NCI-H460 (cell line): Measurements from ENCODE around the gene BRD7. TPM values are rescaled to one million over a fixed set of nuclear protein-coding genes. Genes with fewer than 3 reads are reported as not detected.

ENCODE experiments used
- DNase-seq: peaks from one replicate; pipeline ENCODE4 v3.0.0-alpha.2; 2016; ENCODE audit warnings: low read depth; ENCODE audit errors: extremely low read depth
- total RNA-seq: library from RNA; depleted of rRNA; stranded (reverse); fragments of >200 nt; shearing (Covaris generic); gene quantifications from 2 replicates; pipeline ENCODE4 v1.2.3, GENCODE V29; 2014

Gene BRD7
- total RNA-seq, 1 experiment from 2014 or later = 78.0 TPM

DNA sequence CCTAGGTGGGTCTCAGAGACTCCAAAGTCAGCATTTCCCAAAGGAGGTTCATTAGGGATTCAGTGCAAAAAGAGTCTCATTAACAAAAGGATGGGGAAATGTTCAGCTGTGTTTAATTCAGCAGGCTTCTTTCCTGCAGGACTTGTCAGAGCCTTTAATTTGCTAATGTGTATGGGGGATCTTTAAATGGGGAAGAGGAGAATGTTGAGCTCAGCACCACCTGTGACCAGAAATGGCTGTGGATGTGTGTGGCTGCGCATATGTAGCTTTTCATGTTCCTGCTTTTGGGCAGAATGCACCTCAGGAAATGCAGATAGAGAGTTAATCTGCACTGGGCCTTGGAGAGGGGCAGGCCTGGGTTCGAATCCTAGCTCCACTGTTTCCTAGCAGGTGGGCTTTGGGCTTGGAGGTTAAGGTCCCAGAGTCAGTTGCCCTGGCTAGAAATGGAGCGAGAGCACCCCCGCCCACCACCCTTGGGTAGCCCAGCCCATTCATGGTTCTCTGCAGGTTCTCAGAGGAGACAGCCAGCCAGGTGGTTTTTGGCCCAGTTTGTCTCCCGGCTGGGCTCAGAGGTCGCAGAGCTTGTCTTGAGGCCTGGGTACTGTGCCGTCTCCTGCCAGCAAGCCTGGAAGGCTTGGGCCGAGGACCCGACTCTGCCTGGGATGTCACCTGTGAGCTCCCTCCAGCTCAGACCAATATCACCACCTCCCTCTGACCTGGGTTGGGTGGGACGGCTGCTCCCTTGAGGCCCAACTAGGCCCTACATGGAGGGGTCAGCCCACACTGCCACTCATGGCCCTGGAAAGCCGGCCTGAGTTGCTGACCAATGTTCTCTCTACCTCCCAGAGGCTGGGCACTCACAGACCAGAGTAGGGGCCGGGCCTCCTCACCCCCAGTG is 93.1 kb downstream of the BRD7 start:
- DNase-seq = no peak

DNA sequence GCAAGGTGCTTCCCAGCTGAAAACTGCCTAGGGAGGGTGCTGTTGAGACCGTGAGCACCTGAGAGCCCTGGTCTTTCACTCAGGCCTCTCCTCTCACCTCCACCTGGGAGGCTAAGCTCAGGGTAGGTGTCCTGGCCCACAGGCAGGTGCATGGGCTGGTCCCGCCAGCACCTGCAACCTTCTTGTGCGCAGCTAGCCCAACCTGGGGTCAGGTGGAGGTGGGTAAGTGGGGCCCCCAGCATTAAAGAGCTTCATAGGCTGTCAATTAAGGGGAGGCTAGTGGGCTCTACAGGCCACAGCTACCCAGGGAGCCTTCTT is 93.7 kb downstream of the BRD7 start:
- DNase-seq = no peak

DNA sequence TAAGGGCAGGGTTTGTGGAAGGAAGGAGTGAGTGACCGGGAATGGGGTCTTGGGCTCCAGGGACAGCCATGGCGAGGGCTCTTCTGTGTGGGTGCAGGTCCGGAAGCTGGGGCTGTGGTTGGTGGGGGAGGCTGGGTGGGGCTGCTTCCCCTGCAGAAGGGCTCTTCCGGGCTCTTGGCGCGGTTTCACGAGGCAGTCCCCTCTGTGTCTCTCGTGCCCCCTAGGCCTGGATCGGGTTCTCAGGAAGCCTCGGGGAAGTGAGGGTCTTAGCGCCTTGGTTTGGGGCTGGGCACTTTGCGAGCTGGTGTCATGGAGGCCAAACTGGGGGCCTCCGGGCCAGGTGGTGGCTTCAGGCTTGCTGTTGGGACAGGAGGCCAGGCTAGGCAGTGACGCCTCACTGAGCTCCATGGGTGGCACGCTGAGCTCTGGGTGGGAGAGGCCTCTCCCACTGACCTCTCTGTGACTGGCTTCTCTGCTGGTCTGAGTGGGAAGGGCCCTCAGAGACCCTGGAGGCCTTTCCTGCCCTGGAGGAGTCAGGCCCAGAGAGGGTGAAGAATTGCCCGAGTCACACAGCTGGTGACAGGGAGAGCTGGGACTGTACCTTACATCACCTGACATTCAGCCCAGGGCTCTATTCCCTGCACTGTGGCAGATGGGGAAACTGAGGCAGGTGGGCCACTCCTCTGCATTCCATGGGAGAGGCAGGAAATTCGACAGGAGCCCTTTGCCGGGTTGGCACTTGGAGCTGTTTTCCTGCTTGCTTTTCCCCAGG is 94.3 kb downstream of the BRD7 start:
- no peak for DNase-seq

DNA sequence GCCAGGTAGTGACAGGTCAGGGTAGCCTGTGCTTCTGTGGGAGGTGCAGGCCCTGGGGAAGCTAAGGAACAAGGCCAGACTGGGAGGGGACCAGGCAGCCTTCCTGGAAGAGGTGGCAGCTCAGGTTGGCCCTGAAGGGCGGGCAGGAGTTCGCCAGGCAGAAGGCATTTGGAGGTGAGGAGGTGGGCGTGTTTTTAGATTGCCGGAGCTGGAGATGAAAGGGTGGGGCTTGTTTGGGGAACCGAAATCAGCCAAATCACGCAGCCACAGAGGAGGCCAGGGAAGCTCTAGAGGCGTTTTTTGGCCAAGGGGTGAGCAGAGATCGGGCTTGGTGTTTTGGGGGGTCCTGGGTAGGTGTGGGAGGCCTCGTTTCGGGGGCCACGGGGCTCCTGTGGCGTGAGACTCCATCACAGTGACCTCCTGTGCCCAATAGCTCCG is 94.9 kb downstream of the BRD7 start:
- no peak for DNase-seq

DNA sequence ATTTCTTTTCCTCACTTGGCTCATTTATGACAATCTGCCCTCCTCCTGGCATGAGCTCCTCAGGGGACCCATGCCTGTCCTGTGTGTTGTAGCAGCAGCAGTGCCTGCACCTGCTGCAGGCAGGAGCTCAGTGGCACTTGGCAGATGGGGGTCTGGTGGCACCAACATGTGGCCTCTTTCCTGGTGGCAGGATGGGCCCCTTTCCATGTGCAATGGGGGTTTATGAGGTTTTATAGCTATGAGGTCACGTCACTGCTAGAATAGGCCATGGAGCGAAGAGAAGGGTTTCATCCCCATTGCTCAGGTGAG is 95.5 kb downstream of the BRD7 start:
- DNase-seq = no peak

DNA sequence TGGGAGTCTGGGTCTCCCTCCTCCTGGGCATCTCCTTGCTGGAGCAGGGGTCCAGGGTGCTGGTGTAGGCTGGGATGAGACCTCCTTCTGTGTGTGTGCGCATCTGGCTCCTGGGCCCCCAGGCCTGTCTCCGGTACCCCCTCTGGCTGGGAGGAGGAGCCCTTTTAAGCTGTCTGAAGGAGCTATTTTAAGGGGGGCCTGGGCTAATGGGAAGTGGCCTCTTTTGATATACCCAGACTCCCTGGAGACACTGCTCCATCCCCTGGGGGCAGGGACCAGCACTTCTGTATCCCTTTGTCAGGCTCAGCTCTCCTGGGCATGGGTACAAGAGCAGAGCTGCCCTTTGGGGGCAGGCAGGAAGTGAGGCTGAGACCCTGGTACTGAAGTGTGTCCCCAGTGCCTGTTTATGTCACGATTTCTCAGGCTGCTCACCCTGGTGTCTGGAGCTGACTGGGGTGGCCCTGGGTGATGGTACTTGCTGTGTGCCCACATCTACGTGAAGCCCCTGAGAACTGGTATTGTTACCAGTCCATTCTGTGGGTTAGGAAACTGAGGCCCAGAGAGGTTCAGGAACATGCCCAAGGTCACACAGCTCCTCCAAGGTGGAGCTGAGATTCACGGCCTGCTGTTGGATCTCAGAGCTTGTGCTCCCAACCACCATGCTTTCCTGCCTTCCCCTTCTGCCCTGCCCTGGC is 96.0 kb downstream of the BRD7 start:
- DNase-seq = no peak

DNA sequence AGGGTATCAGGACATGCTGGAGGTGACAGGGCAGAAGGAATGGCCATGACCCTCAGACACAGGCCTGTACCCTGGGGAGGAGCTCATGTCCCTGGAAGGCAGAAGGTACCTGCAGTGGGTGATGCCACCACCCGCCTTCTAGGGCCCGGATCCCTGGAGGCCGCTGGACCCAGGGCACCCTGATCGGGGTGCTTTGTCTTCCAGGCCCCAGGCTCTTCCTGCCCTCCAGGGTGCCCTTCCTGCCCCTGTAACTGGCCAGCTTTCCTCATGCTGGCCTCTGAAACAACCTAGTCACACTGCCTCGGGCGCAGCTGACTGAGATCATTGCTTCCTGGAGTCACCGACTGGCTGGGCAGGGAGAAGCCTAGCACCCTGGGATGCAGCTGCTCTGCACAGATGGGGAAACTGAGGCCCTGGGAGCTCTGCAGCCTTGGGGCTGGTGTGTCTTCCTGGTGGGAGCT is 96.6 kb downstream of the BRD7 start:
- DNase-seq = no peak

DNA sequence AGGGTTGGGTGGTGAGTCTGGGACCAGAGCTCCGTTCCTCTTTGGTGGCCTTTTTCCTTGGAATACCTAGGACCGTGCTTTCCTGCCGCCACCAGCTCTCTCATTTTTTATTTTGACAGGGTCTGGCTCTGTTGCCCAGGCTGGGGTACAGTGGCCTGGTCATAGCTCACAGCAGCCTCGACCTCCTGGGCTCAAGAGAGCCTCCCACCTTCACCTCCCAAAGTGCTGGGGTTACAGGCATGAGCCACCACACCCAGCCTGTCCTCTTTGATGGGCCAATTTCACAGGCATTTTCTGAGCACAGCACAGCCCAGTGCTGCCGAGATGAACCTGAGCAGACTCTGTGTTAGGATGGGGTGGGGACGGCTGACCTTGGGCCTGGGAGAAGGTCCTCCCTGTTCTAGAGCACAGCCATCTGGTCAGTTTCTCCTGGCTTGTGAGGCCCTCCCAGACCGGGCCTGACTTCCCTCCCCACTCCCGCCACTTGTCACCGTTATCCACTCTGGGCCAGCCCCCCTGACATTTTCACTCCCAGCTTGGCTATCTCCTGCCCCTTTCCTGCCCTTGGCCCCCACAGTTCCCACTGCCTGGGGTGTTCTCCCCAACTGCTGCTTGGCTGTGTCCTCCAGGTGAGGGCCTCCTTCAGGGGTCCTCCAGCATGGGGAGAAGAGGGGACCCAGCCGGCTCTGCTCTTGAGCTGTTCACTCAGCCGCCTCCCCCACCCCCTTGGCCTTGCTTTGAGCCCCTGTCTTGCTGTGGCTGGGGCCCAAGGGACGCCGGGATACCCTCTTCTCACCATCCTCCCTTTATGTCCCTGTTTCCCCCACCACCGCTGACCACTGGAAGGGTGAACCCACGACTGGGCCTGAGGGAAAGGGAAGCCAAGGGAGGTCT is 97.4 kb downstream of the BRD7 start:
- no peak for DNase-seq

DNA sequence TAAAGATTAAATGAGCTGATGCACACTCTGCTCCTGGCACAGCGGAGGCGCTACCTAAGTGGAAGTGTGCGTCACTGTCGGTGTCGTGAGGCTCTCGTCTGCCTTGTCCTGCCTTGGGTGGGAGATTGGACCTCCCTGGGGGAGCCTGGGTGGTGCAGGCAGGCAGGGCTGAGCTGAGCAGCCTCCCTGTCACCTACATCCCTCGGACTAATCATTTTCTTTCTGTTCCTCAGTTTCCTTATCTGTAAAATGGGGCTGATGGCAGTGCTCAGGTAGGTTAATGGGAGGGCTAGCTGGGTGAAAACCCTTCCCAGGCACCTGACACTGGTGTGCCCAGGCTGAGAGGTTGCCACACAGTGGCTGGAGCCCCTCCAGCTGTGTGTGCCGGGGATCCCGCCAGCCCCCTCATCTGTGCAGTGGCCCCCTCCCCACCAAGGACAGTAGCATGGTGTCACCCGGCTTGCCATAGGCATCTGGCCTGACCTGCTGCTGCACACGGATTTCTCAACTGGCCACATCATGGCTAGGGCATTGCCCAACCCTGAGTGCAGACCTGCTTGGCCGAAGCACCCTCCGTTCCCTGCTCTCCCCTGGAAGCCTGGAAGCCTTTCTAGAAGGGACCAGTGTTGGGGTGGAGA is 98.2 kb downstream of the BRD7 start:
- DNase-seq = no peak

DNA sequence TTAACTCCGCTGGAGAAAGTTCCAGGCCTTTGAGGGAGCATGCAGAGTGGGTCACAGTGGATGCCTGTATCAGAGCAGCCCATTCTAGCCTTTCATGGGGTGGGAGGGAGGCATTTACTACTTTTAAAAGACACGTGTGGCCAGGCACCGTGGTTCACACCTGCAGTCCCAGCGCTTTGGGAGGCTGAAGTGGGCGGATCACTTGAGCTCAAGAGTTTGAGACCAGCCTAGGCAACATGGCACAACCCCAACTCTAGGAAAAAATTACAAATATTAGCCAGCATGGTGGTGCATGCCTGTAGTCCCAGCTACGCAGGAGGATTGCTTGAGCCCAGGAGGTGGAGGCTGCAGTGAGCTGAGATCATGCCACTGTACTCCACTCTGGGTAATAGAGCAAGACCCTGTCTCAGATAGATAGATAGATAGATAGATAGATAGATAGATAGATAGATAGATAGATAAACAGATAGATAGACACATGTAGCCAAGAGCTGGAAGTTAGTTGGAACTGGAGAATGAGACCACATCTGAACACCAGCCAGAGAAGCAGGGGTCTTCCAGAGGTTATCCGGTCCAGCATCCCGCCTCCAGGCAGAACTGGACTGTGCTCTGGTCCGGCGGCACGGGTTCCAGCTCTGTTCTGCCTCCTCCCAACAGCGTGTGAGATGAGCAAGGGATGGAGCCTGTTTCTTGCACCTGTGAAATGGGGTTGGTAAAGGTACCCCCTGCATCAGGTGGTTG is 98.8 kb downstream of the BRD7 start:
- no peak for DNase-seq

DNA sequence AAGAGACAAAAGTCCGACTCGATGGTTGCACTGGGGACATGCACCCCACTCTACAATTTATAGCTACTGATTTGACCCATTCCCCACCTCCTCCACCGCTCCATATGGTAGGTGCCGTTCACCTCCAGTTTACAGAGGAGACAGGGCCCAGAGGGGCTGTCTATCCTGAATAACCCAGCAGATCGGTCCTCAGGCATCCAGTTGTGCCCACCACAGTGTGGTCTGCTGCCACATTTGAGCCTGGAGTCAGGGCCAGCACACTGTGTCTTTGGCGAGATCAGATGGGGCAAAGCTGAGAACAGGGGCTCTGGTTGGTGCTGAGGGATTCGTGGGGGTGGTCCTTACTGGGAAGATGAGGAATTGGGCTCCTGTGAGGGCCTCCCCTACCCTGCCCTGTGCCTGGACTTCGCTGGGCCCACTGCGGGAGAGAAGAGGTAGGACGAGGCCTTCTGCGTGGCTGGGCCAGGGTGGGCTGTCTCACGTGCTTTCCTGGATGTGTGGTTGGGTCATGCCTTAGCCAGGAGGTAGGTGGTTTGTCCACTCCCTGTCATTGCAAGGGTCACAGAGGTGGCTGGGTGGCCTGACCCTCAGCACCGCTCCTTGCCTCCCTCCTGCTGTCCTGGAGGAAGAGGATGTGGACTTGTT is 99.6 kb downstream of the BRD7 start:
- no peak for DNase-seq

DNA sequence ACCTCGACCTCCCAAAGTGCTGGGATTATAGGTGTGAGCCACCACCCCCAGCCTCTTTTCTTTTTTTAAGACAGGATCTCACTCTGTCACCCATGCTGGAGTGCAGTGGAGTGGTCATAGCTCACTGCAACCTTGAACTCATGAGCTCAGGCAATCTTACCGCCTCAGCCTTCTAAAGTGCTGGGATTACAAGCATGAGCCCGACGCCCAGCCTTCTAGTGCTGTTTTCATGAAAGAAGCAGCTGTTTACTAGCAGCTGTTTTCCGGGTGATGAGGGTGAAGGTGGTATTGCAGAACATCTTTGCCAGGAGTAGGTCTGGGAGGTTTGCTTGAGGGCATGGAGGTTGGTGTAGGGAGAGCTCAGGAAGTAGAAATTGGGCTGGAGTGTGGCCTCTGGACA is 100.4 kb downstream of the BRD7 start:
- no peak for DNase-seq

DNA sequence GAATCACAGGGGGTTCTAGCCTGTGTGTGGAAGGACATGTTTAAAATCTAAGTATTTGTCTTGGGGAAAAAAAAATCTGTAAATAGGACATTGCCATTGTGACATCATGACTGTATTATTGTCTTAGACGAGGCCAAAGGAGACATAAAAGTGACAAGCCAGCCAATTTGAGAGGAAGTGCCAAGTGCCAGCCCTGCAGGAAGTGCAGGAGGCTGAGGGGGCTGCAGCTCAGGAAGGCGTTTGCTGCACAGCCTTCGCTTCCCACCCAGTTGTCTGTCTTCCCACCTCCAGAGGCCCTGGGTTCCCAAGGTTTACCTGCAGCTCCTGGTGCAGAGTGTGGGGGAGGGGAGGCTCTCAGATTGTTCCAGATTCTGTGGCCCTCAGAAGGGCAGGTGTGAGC is 101.1 kb downstream of the BRD7 start:
- no peak for DNase-seq

DNA sequence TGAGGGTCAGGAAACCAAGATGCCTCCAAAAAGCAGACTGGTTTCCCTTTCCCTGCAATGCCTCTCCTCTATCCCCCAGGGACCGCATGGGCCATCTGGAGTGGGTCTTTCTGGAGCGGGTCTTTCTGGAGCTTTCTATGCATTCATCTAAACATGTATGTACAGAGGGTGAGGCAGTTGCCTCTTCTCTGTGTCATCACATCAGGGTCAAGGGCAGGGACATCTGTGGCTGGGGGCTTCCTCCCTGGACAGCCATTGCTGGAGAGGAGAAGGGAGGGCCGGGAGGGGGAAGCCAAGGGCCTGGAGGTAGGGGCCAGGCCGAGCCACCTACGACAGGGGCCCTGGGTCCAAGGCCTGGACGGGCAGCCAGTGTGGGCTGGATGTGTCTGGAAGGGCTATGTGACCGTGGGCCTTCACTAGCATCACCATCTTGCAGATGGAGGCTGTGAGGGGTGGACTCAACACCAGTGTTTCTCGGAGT is 101.6 kb downstream of the BRD7 start:
- no peak for DNase-seq

DNA sequence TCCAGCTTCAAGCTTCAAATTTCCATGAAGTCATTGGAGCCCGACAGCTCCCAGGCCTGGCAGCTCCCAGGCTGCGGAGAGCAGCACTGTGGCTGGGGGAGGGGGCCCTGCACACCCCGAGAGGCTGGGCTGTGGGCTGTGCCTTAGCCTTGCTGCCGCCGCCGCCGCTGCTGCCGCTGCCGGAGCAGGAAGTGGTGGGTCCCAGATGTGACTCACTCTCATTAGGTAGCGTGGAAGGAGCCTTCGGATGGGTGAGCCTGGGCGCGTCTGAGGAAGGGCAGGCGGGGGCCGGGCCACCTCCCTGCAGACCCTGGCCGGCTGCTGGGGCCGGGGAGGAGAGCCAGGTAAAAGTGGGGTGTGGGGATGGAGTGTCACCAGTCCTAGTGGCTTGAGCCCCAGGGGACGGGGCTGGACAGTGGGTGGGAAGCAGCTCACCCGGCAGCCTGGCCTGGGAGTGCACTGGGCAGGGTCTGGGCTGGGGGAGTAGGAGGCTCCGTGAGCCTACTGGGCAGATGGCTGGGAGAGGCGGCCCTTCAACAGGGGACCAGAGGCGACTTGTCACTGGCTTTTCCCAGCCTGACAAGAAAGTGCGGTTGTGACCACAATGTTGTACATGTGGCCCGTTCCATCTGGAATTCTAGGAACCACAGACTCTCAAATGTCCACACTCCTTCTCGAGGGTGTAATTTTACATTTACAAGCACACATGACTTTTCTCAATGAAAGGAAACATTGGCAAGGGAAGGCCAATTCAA is 102.3 kb downstream of the BRD7 start, which contains the start of gene ADCY7:
ADCY7 (plus strand) TSS at position 215 of the 755 bp plus-strand sequence. CDS start 21,629 bp downstream, outside the sequence.
- peak; percentile 74 for DNase-seq
